T-helper 1 cell treated with Interleukin-12 subunit alpha and Interleukin-12 subunit beta and Interleukin-4 antibody, amounts not matched to agents 30 μg/mL and 1 μg/mL, for 36 hours (primary cell): ENCODE results near the gene IL24.

ENCODE experiments used
- H3K27ac Mint-ChIP-seq: one replicate; pipeline ENCODE4 v1.8.0; 2021; ENCODE audit warnings: mild to moderate bottlenecking, mixed read lengths
- H3K27me3 Mint-ChIP-seq: one replicate; pipeline ENCODE4 v1.8.0; 2021; ENCODE audit warnings: low read depth, mixed read lengths
- H3K36me3 Mint-ChIP-seq: one replicate; pipeline ENCODE4 v1.8.0; 2021; ENCODE audit warnings: low read depth, mixed read lengths
- H3K4me1 Mint-ChIP-seq: one replicate; pipeline ENCODE4 v1.8.0; 2021; ENCODE audit warnings: low read depth, mixed read lengths
- H3K4me3 Mint-ChIP-seq: one replicate; pipeline ENCODE4 v1.8.0; 2021; ENCODE audit warnings: mild to moderate bottlenecking, moderate library complexity, mixed read lengths
- H3K9me3 Mint-ChIP-seq: one replicate; pipeline ENCODE4 v1.8.0; 2021; ENCODE audit warnings: mixed read lengths

IL24 gene

DNA sequence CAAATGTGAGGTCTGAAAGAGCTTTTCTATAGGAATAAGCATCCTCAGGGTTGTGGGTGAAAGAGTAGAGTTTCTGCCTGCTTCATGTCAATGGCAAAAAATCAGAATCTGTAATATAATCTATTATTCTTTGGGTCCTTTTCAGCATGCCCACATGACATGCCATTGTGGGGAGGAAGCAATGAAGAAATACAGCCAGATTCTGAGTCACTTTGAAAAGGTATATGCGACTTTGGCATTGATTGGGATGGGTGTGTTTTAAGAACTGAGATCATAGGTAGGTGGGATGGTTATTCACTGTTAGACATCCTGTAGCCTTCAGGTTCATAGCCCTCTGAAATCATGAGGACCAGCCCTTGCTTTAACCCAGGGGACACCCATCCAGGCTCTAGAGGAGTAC lies 30.0 kb upstream of the IL24 start:
- H3K27ac Mint-ChIP-seq, result no peak overlapping the region
- peaks cover 6% of the 10 kb centered on the region for H3K9me3 Mint-ChIP-seq
- H3K27me3 Mint-ChIP-seq, result peaks cover 33% of the 10 kb centered on the region
- H3K4me1 Mint-ChIP-seq, result peaks cover 2% of the 10 kb centered on the region
- no peak overlapping the region for H3K4me3 Mint-ChIP-seq
- peaks cover 2% of the 10 kb centered on the region for H3K36me3 Mint-ChIP-seq

DNA sequence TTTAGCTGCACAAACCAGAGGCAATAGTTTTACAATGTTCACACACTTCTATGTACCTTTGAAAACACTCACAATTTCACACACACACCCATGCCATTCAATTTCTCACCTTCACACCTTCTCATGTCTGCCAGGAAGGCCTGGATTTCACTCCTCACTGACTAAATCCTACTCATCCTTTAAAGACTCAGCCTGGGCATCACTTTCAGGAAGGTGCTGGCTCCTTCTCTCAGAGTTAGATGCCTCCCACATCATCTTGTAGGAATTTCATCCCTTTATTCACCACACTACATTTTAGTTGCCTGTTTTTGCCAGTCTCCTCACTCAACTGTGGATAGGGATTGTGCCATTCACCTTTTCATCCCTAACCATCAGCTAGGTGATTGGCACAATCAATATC lies 29.5 kb upstream of the IL24 start:
- peaks cover 8% of the 10 kb centered on the region for H3K9me3 Mint-ChIP-seq
- peaks cover 3% of the 10 kb centered on the region for H3K36me3 Mint-ChIP-seq
- peaks cover 2% of the 10 kb centered on the region for H3K4me1 Mint-ChIP-seq
- peaks cover 32% of the 10 kb centered on the region for H3K27me3 Mint-ChIP-seq
- no peak overlapping the region for H3K27ac Mint-ChIP-seq
- H3K4me3 Mint-ChIP-seq, result no peak overlapping the region

DNA sequence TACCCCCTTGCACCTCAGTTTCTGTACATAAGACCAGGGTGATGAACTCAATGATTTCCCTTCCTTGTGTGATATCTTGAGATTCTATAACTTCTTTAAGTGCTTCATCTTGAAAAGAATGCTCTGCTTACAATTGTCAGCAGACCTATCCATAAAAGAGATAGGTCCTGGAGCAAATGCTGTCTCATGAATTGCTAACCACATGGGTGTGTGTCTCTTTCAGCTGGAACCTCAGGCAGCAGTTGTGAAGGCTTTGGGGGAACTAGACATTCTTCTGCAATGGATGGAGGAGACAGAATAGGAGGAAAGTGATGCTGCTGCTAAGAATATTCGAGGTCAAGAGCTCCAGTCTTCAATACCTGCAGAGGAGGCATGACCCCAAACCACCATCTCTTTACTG lies 29.0 kb upstream of the IL24 start:
- Mint-ChIP-seq H3K9me3 (peaks cover 10% of the 10 kb centered on the region), H3K36me3 (peaks cover 3% of the 10 kb centered on the region), H3K4me3 (no peak overlapping the region), H3K4me1 (peaks cover 2% of the 10 kb centered on the region), H3K27me3 (peaks cover 26% of the 10 kb centered on the region), H3K27ac (no peak overlapping the region)

DNA sequence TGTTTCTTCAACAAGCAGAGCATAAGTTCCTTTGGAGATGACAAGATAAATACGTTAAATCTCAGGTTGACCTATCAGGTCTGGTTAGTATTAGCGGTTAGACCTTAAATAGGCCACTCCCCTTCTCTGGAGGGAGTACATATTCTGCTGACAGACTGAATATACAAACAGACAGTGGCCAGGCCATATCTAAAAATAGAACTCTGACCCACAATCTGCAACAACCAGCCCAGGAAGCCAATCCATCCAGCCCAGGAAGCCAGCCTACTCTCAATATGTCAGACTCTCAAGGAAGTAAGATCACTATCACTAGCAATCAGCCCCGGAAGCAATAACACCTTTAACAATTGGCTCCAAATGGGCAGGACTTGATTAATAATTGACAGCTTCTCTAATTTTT lies 25.1 kb upstream of the IL24 start:
- no peak overlapping the region for H3K27ac Mint-ChIP-seq
- H3K27me3 Mint-ChIP-seq, result peaks cover 22% of the 10 kb centered on the region
- no peaks in the 10 kb centered on the region for H3K4me1 Mint-ChIP-seq
- peaks cover 34% of the 10 kb centered on the region for H3K9me3 Mint-ChIP-seq
- H3K4me3 Mint-ChIP-seq, result no peak overlapping the region
- peaks cover 9% of the 10 kb centered on the region for H3K36me3 Mint-ChIP-seq

DNA sequence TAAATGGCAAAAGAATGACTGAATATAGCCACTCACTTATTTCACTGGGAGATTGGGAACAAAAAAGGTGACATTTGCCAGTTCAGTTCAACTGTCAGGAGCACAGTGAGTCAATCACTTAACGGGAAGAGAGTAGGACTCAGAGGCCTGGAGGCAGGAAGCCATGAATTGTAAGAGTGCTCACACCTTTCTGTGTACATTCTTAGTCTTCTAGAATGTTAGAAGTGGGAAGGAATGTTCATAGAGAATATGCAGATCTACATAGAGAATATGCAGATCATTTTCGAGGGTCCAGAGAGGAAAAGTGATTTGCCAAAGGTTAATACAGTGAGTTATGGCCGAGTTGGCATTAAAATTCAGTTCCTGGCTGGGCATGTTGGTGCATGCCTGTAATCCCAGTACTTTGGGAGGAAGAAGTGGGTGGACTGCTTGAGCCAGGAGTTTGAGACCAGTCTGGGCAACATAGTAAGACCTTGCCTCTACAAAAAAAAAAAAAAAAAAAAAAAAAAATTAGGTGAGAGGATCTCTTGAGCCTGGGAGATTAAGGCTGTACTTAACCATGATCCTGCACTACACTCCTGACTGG lies 23.5 kb upstream of the IL24 start:
- peaks cover 47% of the 10 kb centered on the region for H3K9me3 Mint-ChIP-seq
- no peaks in the 10 kb centered on the region for H3K4me1 Mint-ChIP-seq
- no peak overlapping the region for H3K4me3 Mint-ChIP-seq
- no peak overlapping the region for H3K27ac Mint-ChIP-seq
- H3K27me3 Mint-ChIP-seq, result peaks cover 12% of the 10 kb centered on the region
- peaks cover 16% of the 10 kb centered on the region for H3K36me3 Mint-ChIP-seq

DNA sequence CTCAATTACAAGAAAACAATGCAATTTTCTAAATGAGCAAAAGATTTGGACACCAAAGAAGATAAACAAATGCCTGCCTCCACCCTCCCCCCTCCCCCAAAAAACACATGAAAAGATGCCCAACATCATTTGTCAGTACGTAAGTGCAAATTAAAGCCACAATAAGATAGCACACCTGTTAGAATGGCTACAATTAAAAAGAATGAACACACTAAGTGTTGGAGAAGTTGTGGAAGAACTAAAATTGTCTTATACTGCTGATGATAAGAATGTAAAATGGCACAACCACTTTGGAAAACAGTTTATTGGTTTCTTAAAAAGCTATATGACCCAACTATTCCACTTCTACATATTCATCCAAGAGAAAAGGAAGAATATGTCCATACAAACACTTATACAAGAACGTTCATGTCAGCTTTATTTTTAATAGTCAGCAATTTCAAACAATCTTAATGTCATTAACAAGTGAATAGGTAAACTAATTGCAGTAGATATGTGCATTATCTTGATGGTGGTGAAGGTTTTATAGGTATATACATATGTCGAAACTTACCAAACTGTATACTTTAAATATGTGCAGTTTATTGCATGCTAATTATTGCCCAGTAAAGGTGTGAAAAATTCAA lies 21.4 kb upstream of the IL24 start:
- no peak overlapping the region for H3K27ac Mint-ChIP-seq
- peaks cover 57% of the 10 kb centered on the region for H3K9me3 Mint-ChIP-seq
- peaks cover 8% of the 10 kb centered on the region for H3K27me3 Mint-ChIP-seq
- peaks cover 21% of the 10 kb centered on the region for H3K36me3 Mint-ChIP-seq
- no peak overlapping the region for H3K4me3 Mint-ChIP-seq
- no peaks in the 10 kb centered on the region for H3K4me1 Mint-ChIP-seq

DNA sequence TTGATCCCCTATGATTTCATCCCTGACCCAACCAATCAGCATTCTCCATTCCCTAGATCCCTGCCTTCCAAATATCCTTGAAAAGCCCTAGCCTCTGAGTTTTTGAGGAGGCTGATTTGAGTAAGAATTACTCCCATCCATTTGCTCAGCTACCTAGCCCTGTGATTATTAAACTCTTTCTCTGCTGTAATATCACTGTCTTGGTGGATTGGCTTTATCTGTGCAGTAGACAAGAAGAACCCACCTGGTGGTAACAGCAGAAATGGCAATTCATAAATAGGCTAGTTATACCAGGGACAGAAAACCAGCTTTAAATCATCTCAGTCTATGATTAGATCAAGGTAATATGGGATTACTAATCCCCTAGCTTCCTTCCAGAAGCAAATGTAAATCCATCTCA lies 18.8 kb upstream of the IL24 start:
- no peaks in the 10 kb centered on the region for H3K4me1 Mint-ChIP-seq
- H3K36me3 Mint-ChIP-seq, result peaks cover 16% of the 10 kb centered on the region
- H3K9me3 Mint-ChIP-seq, result peaks cover 44% of the 10 kb centered on the region
- H3K4me3 Mint-ChIP-seq, result no peak overlapping the region
- peaks cover 16% of the 10 kb centered on the region for H3K27me3 Mint-ChIP-seq
- no peak overlapping the region for H3K27ac Mint-ChIP-seq

DNA sequence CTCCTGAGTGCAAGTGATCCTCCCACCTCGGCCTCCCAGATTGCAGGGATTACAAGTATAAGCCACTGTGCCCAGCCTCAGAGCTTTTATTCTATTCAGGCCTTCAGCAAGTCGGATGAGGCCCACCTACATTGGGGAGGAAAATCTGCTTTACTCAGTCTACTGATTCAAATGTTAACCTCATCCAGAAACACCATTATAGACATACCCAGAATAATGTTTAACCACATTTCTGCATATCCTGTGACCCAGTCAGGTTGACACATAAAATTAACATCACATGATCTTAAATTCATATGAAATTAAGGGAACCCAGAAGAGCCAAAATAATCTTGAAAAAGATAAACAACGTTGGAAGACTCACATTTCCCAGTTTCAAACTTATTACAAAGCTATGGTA lies 16.9 kb upstream of the IL24 start:
- H3K4me1 Mint-ChIP-seq, result no peaks in the 10 kb centered on the region
- H3K9me3 Mint-ChIP-seq, result peaks cover 38% of the 10 kb centered on the region
- no peak overlapping the region for H3K4me3 Mint-ChIP-seq
- peaks cover 23% of the 10 kb centered on the region for H3K27me3 Mint-ChIP-seq
- no peak overlapping the region for H3K27ac Mint-ChIP-seq
- peaks cover 15% of the 10 kb centered on the region for H3K36me3 Mint-ChIP-seq

DNA sequence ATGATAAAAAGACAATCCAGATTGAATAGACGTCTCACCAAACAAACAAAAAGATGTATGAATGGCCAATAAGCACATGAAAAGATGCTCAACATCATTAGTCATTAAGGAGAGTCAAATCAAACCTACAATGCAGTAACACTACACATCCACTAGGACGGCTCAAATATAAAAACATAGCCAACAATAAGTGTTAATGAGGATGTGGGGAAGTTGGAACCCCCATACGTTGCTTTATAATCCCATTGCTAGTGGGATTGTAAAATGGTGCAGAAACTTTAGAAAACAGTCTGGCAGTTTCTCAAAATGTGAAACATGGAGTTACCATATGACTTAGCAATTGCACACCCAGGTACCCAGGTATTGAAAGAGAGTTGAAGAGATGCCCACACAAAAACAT lies 14.7 kb upstream of the IL24 start:
- Mint-ChIP-seq H3K4me1 (peaks cover 1% of the 10 kb centered on the region), H3K4me3 (no peak overlapping the region), H3K27me3 (peaks cover 23% of the 10 kb centered on the region), H3K27ac (no peak overlapping the region), H3K36me3 (peaks cover 12% of the 10 kb centered on the region), H3K9me3 (peaks cover 19% of the 10 kb centered on the region)

DNA sequence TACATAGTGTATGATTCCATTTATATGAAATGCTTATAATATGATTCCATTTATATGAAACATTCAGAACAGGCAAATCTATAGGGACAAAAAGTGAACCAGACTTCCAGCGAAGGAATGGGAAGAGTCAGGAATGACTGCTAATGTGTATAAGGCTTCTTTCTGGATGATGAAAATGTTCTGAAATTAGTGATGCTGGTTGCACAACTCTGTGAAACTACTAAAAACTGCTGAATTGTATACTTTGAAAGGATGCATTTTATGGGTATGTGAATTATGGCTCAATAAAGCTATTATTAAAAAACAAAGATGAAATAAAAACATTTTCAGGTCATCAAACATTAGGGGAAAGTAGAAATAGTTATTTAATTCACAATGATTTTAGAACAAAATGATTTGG lies 14.1 kb upstream of the IL24 start:
- H3K9me3 Mint-ChIP-seq, result peaks cover 14% of the 10 kb centered on the region
- peaks cover 25% of the 10 kb centered on the region for H3K27me3 Mint-ChIP-seq
- no peak overlapping the region for H3K27ac Mint-ChIP-seq
- no peak overlapping the region for H3K4me3 Mint-ChIP-seq
- peaks cover 9% of the 10 kb centered on the region for H3K36me3 Mint-ChIP-seq
- H3K4me1 Mint-ChIP-seq, result peaks cover 1% of the 10 kb centered on the region

DNA sequence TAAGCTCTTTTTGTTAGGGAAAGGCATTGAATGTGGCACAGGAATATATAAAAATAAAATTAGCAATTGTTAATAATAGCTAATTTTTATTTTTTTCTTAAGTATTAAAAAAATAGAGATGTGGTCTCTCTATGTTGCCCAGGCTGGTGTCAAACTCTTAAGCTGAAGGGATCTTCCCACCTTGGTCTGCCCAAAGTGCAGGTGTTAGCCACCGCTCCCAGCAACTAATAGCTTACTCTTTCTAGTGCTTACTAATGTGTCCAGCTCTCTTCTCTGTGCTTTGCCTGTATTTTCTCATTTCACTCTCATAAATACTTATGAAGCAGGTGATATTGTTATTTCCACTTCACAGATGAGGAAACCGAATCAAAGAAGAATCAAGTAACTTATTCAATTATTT lies 13.4 kb upstream of the IL24 start:
- H3K27ac Mint-ChIP-seq, result no peak overlapping the region
- H3K9me3 Mint-ChIP-seq, result peaks cover 7% of the 10 kb centered on the region
- no peak overlapping the region for H3K4me3 Mint-ChIP-seq
- peaks cover 25% of the 10 kb centered on the region for H3K27me3 Mint-ChIP-seq
- peaks cover 1% of the 10 kb centered on the region for H3K4me1 Mint-ChIP-seq
- H3K36me3 Mint-ChIP-seq, result peaks cover 4% of the 10 kb centered on the region

DNA sequence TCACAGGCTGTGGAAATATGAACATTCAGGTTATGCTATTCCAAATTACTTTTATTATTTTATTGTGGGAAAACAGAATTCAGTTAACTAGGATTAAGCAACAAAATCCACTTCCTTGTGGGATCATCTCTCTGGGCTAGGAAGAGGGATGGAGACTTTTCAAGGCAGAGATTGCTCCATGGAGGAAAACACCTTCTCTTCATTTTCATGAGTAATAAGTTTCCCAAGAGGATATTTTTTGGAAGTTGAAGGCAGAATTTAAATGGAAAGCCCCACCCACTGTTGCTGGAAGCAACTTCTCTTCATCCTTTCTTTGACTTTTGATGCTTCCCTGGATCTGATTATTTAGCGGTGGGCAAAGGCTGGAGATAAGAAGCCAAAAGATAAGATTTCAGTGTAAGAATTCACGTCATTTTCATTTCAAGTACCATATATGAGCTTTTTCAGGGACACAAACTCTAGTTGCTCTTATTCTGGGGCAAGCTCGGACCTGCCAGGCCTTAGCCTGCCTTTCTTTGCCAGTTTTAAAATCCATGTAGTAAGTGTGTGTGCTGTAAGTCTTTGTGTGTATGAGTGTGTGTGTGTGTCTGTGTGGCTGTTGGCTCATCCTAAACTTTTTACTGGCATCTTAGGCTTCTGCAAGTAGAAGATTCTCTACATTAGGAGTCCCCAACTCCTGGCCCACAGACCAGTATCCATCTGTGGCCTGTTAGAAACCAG lies 11.7 kb upstream of the IL24 start:
- H3K36me3 Mint-ChIP-seq, result no peaks in the 10 kb centered on the region
- no peaks in the 10 kb centered on the region for H3K9me3 Mint-ChIP-seq
- no peak overlapping the region for H3K27ac Mint-ChIP-seq
- no peak overlapping the region for H3K4me3 Mint-ChIP-seq
- H3K27me3 Mint-ChIP-seq, result peaks cover 25% of the 10 kb centered on the region
- peaks cover 14% of the 10 kb centered on the region for H3K4me1 Mint-ChIP-seq

DNA sequence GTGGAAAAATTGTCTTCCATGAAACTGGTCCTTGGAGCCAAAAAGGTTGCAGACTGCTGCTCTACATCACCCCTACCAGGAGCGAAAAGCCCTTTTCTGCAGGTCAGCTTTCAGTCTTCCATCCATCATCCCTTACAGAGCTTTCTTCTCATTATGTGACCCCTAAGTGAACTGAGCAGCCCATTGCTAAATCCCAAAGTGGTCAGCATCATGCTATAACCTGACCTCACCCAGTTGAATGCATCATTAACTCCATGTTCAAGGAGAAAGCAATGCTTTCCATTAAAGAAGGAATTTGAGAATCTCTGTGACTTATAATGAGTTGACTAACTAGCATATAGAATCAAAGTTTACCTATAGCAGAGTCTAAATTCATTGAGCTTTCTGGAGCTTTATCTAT lies 10.4 kb upstream of the IL24 start:
- H3K4me3 Mint-ChIP-seq, result no peak overlapping the region

DNA sequence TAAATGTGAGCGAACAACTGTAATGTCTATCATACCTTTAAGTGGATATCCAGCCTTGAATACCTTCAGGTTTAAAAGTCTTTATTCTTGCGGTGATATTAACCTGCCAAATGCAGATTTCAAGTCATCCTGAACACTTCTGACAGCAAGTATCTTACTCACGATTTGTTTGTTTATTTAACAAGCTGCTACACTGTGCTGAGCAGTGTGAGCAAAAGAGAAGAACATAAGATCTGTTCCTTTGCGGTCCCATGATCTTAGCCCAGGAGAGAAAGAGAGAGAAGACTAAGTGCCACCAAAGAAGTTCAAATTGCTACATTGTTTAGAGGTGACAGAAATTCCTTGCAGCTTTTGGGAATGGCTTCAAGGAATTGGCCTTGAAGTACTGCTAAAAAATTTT lies 9.5 kb upstream of the IL24 start:
- Mint-ChIP-seq H3K36me3 (no peaks in the 10 kb centered on the region), H3K4me3 (no peak overlapping the region), H3K27ac (no peak overlapping the region), H3K9me3 (no peaks in the 10 kb centered on the region), H3K4me1 (peaks cover 23% of the 10 kb centered on the region), H3K27me3 (peaks cover 23% of the 10 kb centered on the region)

More for the DNA sequence above, 10.4 kb upstream of the IL24 start:
- H3K27ac Mint-ChIP-seq, result no peak overlapping the region
- H3K4me1 Mint-ChIP-seq, result peaks cover 22% of the 10 kb centered on the region
- no peaks in the 10 kb centered on the region for H3K9me3 Mint-ChIP-seq
- peaks cover 25% of the 10 kb centered on the region for H3K27me3 Mint-ChIP-seq
- no peaks in the 10 kb centered on the region for H3K36me3 Mint-ChIP-seq
